ENCODE measurements around the gene PTPRA. TPM values are rescaled to one million over a fixed set of nuclear protein-coding genes. Genes with fewer than 3 reads are reported as not detected.

Gene PTPRA
- polyA plus RNA-seq, 1 donor: 41.9 TPM

DNA sequence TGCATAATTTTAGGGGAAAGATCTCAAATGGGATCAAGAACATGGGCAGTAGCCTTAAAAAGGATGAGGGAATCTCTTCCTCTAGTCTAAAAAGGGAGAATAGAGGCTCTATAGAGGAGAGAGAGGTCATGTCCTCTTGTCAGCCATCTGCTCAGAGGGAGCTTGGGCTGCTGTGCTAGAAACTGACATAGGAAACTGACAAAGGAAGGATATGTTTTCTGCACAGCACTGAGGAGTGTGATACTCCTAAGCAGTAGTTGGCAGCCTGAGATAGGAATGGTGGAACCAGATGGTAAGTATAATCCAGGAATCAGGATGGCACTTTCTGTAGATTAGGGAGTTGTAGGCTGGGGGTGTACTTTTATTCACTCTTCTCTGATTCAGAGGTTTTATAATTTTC lies 59.2 kb downstream of the PTPRA start:
- DNase-seq: no peak

DNA sequence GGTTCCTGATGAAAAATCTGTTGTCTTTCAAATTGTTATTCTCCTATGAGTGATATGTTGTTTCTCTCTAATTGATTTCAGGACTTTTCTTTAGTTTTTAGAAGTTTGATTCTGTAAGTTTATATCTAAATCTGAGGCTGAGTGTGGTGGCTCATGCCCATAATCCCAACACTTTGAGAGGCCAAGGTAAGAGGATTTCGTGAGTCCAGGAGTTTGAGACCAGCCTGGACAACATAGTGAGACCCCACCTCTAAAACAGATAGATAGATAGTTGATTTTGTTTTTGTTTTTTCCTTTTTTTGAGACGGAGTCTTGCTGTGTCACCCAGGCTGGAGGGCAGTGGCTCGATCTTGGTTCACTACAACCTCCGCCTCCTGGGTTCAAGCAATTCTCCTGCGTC lies 64.6 kb downstream of the PTPRA start:
- no peak for DNase-seq

- peak; percentile 13 for DNase-seq
These were observed 69.2 kb downstream of the PTPRA start for GRCh38 chr20:2942439-2942838.

DNA sequence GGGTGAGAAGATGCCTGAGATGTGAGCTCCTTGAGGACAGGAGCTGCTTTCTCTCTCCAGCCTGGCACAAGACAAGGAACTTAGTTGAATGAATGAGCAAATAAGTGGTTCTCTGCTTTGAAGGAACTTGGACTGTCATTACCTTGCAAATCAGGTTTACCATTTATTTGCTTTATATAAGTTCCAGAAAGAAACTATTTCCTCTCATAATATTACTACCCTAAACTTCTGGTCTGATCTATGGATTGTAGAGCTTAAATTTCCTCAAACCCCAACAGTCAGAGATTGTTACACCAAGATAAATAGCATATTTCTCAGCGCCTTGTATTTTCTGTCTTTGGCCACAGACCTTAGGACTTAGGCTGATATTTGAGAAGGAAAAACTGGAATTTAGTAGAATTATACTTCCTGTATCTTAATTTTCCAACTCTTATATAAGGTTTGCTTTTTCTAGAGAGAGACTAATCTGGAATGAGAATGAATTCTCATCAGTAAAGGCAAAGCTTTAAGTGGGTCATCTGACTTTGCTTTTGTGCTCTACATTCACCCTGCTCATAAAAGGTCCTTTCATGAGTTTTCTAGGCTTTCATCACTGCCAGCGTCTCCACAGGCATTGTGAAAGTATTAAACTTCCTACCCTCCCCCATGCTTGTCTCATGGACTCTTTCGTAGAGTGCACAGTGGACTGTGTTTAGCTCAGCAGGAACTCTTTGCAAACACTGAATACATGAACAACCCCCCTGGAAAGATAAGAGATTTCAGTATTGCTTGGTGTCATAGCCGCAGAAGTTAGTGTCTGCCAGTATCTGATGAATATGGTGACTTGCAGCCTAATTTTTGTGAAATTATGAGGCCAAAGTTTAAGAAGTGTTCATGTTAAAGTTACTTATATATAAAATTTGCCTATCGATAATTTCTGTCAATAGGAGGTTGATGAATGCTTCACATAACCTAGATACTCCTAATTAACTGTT lies 74.0 kb downstream of the PTPRA start:
- no peak for DNase-seq

DNA sequence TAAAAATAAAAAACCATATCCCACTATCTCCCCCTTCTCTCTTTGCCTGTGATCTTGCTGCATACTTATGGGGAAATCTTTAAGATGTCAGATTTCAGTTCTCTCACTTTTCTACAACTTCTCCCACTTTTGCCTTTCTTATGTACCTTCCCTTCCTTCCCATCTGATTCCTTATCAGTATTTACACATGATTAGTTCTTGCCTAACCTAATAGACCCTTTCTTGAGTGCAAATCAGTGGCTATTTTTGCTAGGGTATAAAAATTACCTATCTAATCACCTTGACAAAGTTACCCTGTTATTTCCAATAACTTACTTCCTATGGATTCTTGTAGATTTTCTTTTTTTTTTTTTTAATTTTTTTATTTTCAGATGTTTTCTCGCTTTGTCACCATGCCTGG lies 75.7 kb downstream of the PTPRA start:
- no peak for DNase-seq

GRCh38 chr20:2952766-2953165 lies 79.5 kb downstream of the PTPRA start:
- DNase-seq: no peak

- DNase-seq: no peak
These were observed 82.1 kb downstream of the PTPRA start for GRCh38 chr20:2955257-2955970.

DNA sequence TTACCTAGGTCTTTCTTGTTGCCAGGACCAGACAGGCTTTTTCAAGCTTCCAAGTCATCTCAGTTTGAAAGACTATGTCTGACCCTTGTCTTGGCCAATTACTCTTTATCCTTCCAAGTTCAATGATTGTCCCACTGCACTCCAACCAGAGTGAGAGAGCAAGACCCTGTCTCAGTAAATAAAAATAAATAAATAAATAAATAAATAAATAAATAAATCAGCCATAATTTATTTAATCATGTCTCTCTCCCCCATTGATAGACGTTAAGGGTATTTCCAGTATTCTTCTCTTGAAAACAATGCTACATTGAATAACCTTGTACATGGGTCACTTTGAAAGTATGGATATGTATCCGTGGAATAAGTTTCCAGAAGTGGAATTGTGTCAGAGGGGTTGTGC lies 83.2 kb downstream of the PTPRA start:
- DNase-seq: no peak

DNA sequence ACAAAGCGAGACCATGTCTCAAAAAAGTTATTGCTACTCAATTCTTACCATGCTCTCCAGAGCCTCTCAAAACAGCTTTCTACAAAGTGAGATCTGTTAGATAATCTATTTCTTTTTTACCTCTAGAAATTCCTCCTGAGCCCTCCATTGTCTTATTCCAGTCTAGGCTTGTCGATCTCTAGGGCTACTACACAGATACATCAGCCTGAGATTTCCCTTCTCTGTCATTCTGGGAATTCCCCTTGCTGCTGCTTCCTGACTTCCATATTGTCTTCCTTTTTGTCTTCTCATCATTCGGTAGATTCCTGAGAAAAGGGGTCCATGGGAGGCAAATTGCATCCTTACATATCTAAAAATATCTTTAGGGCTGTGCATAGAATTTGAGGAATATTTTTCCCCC lies 94.6 kb downstream of the PTPRA start:
- DNase-seq: no peak

DNA sequence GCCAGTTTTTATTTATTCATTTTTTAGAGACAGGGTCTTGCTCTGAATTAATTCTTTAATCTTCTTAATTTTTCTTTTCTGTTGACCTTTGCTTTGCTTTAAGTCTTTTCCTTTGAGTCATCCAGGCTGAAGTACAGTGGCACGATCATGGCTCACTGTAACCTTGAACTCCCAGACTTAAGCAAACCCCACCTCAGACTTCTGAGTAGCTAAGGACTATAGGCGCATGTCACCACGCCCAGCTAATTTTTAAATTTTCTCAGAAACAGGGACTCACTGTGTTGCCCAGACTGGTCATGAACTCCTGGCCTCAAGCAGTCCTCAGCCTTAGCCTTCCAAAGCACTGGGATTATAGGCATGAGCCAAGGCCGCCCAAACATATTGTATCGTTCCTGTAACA lies 98.8 kb downstream of the PTPRA start:
- DNase-seq: no peak

- no peak for DNase-seq
These were observed 100.3 kb downstream of the PTPRA start for GRCh38 chr20:2973574-2973973.

GRCh38 chr20:2978519-2978918 lies 105.2 kb downstream of the PTPRA start:
- no peak for DNase-seq

DNA sequence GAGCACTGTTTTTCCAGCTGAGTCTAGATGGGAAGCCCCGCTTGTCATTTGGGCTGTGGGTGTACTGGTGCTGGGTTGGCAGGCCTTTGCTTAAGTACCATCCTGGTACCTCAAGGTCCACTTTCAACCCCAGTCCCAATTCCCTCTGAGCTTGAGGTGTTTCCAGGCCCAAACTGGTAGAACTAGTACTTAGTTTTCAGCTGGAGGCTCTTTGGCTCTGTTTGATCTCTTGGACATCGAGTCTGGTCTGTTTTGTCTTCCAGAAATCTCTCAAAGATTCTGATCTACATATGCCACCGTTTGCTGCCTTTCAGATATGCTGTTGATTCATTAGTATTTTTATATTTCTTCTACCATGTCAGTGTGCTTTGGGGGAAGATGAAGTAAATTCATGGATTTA lies 108.4 kb downstream of the PTPRA start:
- DNase-seq: no peak

GRCh38 chr20:2983508-2983907 lies 110.2 kb downstream of the PTPRA start:
- no peak for DNase-seq

DNA sequence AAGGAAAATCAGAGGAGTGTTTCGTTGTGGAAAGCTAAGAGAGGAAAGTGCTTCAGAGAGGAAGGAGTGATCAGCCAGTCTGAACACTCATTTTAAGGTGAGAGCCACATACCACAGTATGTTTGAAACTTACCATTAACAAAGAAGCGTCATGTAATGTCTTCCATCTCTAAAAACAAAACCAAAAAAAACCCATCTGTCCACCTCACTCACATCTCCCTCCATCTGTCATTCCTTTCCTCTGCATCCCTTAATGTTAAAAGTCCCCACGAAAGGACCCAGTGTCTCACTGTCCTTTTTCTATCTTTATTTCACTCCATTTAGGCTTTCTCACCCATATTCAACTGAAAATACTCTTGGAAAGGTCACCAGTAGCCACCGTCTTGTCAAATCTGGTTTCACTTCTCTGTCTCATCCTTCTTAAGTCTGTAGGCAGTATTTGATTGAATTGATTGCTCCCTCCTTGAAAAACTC lies 110.8 kb downstream of the PTPRA start:
- DNase-seq: no peak

GRCh38 chr20:2984956-2985661 lies 111.8 kb downstream of the PTPRA start:
- no peak for DNase-seq

DNA sequence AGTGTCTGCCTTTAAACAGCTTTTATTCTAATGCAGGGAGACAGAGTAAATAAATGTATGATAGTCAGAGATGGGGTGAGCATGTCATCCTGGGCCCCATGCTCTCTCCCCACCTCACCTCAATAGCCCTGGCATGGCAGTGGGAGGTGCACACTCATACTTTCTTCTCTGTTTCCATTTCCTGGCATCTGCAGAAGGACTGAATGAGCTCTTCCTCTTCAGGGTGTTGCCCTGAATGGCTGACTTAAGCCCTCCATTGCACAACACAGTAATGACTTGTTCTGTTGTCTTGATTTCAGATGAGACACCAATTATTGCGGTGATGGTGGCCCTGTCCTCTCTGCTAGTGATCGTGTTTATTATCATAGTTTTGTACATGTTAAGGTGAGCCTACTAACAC lies 113.2 kb downstream of the PTPRA start:
- DNase-seq: no peak

DNA sequence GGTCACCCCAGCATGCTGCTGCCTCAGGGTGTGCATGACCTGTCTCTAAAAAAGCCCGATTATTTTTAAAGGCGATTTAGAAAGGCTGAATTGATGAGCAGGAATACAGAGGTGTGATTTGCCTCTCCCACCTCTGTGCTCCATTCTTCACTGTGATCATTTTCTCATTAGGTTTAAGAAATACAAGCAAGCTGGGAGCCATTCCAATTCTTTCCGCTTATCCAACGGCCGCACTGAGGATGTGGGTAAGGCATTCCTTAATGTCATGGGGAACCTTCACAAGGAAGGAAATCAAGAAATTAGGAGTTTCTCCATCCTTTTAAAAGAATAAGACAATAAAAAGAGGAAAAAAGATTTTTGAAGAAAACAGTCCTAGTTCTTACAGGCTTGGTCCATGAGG lies 114.6 kb downstream of the PTPRA start:
- no peak for DNase-seq

GRCh38 chr20:2991532-2991931 lies 118.3 kb downstream of the PTPRA start:
- no peak for DNase-seq

DNA sequence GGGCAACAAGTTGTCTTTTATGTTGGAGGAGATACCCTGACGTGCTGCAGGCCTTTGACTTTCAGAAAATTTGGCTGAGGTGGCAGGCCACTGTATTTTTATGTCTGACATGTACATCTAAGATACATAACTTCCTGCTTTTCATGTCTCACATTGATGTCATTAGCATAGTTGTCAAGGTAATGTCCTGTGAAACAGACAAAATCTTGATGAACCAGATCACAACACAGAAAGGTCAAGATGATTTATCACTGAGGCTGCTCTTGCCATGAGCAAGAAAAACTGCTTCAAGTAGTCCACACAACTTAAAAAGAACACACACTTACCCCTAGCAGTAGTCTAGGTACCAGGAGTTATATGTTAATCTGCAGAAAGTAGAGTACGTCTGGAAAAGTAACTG lies 120.0 kb downstream of the PTPRA start:
- no peak for DNase-seq

DNA sequence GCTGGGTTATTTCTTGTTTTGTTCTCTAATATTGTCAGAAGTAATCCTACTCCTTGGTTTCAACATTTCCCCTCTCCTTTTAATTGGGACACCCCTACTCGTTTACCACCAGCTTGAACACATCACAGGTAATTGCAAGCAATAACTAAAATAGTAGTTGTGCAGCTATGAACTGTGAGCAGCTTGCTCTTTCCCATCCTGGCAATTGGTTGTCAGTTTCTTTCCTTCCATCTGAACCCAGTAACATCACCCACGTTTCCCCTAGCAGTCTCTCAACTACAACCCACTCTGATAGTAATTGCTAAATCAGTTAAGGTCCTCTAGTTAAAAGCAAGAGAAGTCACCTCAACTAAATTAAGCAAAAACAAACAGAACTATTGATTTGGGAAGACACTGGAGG lies 122.5 kb downstream of the PTPRA start:
- no peak for DNase-seq

- DNase-seq: no peak
These were observed 125.4 kb downstream of the PTPRA start for GRCh38 chr20:2998728-2999127.

DNA sequence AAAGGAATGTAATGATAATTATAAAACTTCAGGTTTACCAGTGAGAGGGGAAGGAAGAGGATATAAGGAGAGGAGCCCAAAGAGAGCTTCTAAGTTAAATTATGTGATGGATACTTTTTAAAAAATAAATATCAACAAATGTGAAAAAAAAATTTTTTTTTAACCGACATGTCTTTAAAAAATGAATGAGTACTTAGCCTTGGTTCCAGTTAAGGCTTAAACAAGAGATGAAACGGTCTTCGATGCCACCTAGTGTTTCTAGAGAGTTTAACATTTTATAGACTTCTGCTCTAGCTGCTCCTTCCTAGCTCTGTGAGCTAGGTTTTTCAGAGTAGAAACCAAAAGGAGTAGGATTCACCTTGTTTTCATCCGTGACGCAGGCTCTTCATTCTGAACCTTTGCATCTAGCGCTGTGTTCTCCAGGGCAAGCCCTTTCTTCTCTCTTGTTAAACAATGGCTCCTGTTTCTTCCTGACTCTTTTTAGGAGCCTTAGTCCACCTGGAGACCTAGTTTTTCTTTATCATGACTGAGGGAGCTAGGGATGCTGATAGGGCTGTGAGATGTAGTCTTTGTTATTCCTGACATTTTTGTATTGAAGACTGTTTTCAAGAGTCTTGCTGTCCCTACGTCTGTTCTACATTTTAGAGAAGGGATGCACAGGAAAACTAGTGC lies 127.7 kb downstream of the PTPRA start:
- no peak for DNase-seq
